ENCODE results near the gene NUDT1.

Gene NUDT1

DNA sequence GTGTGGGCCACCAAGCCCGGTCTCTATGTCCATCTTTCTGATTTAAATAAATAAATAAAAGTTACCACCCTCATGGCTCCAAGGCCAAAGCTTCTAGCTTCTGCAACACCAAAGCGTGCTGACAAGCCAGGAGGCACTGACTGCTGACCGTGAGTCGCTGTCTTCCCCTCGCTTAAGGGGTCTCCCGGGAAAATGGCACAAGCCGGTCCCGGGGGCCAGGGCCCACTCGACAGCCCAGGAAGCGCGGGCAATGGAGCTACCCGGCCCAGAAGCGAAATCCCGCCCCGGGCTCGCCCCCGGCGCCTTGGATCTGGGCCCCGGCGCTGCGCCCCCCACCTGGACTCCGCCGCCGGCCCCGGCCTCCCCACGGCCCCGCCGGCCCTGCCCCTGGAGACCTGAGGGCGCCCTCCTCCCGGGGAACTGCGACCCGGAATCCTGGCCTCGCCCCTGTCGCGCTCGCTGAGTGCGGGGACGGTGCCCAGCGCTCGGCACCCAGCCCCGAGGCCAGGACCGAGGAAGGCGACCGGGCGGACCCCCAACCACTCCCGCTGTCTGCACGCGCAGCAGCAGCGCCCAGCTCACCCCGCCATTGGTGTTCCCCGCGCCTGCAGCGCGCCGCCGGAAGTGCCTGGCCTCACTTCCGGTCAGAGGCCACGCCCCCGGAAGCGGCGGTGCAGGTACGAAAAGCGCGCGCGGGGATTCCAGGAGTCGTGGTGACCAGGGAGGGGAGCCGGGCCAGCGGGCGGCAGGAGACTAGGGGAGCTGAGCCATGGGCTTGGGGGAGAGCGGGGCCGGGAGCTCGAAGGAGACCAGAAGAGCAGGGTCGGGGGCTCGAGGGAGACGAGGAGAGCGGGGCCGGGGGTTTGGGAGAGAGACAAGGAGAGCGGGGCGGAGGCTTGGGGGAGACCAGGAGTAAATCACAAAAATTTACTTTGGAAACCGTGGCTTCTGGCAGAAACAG is at the start of gene NUDT1, which contains the start of gene MRM2:
TSS of gene NUDT1 (plus strand) at position 647 of the 961 bp plus-strand sequence. CDS start 2,349 bp downstream, outside the sequence.
TSS of gene MRM2 (minus strand) at position 626 of the 961 bp plus-strand sequence. CDS start at position 590, 36 bp downstream.
- no peaks in the 10 kb centered on the region for H3K27me3 ChIP-seq (replicated peaks; ENCODE audit: control insufficient read depth, insufficient read depth, low read length)
- DNase-seq (ENCODE audit: extremely low read depth, insufficient read length) = peak; percentile 88
- TF ChIP-seq, protein P1, sequence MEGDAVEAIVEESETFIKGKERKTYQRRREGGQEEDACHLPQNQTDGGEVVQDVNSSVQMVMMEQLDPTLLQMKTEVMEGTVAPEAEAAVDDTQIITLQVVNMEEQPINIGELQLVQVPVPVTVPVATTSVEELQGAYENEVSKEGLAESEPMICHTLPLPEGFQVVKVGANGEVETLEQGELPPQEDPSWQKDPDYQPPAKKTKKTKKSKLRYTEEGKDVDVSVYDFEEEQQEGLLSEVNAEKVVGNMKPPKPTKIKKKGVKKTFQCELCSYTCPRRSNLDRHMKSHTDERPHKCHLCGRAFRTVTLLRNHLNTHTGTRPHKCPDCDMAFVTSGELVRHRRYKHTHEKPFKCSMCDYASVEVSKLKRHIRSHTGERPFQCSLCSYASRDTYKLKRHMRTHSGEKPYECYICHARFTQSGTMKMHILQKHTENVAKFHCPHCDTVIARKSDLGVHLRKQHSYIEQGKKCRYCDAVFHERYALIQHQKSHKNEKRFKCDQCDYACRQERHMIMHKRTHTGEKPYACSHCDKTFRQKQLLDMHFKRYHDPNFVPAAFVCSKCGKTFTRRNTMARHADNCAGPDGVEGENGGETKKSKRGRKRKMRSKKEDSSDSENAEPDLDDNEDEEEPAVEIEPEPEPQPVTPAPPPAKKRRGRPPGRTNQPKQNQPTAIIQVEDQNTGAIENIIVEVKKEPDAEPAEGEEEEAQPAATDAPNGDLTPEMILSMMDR (IDR thresholded peaks at IDR 0.05; ENCODE audit: insufficient read depth, low read length, poor library complexity, severe bottlenecking) = no peak
- H3K4me3 ChIP-seq (replicated peaks; ENCODE audit: low read depth, low read length) = peak within 1 kb of the TSS; percentile 89
- H3K36me3 ChIP-seq (ENCODE audit: control insufficient read depth, insufficient read depth, low read length) = peaks cover 8% of the 10 kb centered on the region

DNA sequence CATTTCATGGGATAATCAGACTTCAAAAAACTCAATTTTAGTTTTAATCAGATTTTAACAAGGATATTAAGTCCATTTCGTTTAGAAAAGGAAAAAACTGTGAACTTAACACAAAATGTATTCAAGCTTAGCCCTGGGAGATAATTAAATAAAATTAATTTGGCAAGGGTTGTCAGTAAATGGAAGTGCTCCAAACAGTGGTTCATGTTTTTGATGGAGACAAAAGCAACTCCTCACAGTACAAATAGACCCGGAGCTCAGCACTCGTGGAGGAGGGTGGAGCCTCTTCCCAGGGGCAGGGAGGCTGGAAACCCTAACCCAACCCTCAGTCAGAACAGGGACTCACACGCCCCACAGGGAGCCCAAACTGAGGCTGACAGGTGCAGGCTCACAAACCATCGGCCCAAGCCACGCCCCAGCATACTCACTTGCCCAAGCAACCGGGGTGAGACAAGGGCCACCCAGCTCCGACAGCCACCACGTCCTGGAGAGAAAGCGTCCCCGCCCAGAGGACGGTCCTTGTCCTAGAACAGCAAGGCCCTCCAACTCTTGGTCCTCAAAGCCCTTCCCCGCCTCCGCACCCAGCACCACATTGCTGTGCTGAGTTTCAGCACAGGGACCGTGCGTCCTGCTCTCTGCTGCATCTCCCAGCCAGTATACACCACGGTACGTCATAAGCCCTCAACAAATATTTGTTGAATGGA is 49.0 kb upstream of the NUDT1 start:
- no peak for DNase-seq (ENCODE audit: extremely low read depth, insufficient read length)
- Histone ChIP-seq H3K4me3 (replicated peaks; ENCODE audit: low read depth, low read length) (no peak overlapping the region), H3K27me3 (replicated peaks; ENCODE audit: control insufficient read depth, insufficient read depth, low read length) (no peaks in the 10 kb centered on the region), H3K36me3 (ENCODE audit: control insufficient read depth, insufficient read depth, low read length) (peaks cover 16% of the 10 kb centered on the region)
- TF ChIP-seq, protein P1 (IDR thresholded peaks at IDR 0.05; ENCODE audit: insufficient read depth, low read length, poor library complexity, severe bottlenecking) = no peak

DNA sequence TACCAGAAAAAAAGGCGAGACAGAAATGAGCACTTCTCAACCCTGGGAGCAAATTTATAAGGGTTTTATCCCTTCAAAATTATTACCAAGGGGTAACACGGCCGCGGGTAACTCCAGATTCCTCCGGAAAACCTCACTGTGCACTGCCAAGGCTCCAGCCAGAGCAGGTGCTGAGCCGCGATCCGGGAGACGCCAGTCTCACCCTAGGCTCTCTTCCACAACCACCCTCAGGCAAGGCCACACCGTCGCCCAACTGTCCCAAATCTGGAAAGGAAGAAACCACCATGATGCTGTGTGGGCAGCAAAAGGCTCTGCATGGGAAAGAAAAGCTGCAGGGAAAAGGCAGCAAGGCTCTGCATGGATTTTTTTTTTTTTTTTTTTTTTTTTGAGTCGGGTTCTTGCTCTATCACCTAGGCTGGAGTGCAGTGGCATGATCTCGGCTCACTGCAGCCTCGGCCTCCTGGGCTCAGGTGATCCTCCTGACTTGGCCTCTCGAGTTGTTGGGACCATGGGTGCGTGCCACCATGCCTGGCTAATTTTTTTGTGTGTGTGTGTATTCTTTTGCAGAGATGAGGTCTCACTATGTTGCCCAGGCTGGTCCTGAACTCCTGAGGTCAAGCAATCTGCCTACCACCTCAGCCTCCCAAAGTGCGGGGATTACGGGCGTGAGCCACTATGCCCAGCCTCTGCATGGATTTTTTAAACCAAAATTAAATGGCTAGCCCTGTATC is 48.3 kb upstream of the NUDT1 start:
- no peak for DNase-seq (ENCODE audit: extremely low read depth, insufficient read length)
- H3K27me3 ChIP-seq (replicated peaks; ENCODE audit: control insufficient read depth, insufficient read depth, low read length) = no peaks in the 10 kb centered on the region
- H3K4me3 ChIP-seq (replicated peaks; ENCODE audit: low read depth, low read length) = no peak overlapping the region
- H3K36me3 ChIP-seq (ENCODE audit: control insufficient read depth, insufficient read depth, low read length) = peaks cover 22% of the 10 kb centered on the region
- TF ChIP-seq, protein P1 (IDR thresholded peaks at IDR 0.05; ENCODE audit: insufficient read depth, low read length, poor library complexity, severe bottlenecking) = no peak

DNA sequence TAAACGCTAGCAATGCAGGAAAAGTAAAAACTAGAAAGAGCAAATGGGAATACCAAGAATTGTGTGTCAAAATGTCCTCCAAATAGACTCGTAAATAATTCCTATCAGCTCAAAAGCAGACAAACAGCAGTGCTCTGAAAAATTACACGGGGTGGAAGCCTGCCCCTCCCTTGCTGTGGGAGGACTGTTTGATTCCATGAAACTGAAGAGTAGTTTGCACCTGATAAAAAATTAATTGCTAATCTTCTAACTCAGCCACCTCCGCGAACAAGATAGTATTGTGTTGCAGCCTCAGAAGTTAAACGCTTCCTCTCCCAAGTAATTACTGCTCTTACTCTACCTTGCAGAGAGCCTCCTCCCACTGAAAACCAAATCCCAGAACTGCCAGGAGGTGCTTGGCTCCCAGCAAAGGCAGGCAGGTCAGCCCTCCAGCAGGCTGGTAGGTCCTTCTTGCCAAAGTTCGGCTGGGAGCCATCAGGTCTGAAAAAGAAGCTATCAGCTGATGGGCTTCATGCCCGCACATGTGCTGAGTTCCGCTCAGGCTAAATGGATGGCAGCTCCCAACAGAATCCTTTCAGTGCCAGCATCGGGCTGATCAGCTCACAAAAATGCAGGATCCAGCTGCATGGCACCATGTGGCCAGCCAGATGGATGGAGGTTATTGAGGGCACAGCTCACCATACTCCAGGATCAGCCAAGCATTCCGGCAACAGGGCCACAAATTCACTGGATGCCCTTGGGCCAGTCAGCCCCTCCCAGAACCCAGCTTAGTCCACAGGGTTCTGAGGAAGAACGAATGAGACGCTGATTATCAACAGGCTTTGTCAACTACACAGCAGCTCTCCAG is 46.4 kb upstream of the NUDT1 start:
- TF ChIP-seq, protein P1 (IDR thresholded peaks at IDR 0.05; ENCODE audit: insufficient read depth, low read length, poor library complexity, severe bottlenecking) = no peak
- H3K4me3 ChIP-seq (replicated peaks; ENCODE audit: low read depth, low read length) = no peak overlapping the region
- H3K27me3 ChIP-seq (replicated peaks; ENCODE audit: control insufficient read depth, insufficient read depth, low read length) = no peaks in the 10 kb centered on the region
- DNase-seq (ENCODE audit: extremely low read depth, insufficient read length) = no peak
- H3K36me3 ChIP-seq (ENCODE audit: control insufficient read depth, insufficient read depth, low read length) = peaks cover 30% of the 10 kb centered on the region
